ENCODE results near the gene ARPC5.

The ARPC5 gene

GRCh38 chr1:183584147-183584546 is 51.4 kb downstream of the ARPC5 start:
- DNase-seq: no peak

GRCh38 chr1:183583466-183583865 is 52.1 kb downstream of the ARPC5 start:
- DNase-seq: no peak

GRCh38 chr1:183582021-183582713 is 53.4 kb downstream of the ARPC5 start:
- DNase-seq: no peak

- no peak for DNase-seq
Observed at GRCh38 chr1:183580281-183580682, 55.3 kb downstream of the ARPC5 start.

GRCh38 chr1:183578856-183579255 is 56.7 kb downstream of the ARPC5 start:
- DNase-seq: no peak

GRCh38 chr1:183577897-183578465 is 57.6 kb downstream of the ARPC5 start:
- DNase-seq: no peak

GRCh38 chr1:183576537-183576936 is 59.0 kb downstream of the ARPC5 start:
- DNase-seq: no peak

- no peak for DNase-seq
Observed at GRCh38 chr1:183575606-183576005, 60.0 kb downstream of the ARPC5 start.

- no peak for DNase-seq
Observed at GRCh38 chr1:183572721-183573120, 62.9 kb downstream of the ARPC5 start.

- DNase-seq: no peak
Observed at GRCh38 chr1:183571678-183572268, 63.8 kb downstream of the ARPC5 start.
